HEK293T (cell line): ENCODE measurements around the gene ADH1C.
"Not testable (repeated sequence)": the region's sequence is repeated elsewhere in the genome, so short reads cannot be mapped to it uniquely, and the experiment has no call there.

Experiments used
- ARNT ChIP-seq: fragments of 450-650 bp; IDR thresholded peaks from 2 replicates; pipeline ENCODE4 v1.6.1; 2017; ENCODE audit warnings: mild to moderate bottlenecking
- BHLHE40 ChIP-seq: fragments of 450-650 bp; IDR thresholded peaks from 2 replicates; pipeline ENCODE4 v1.6.1; 2016; ENCODE audit warnings: mild to moderate bottlenecking, moderate library complexity, borderline replicate concordance
- FOXA1 ChIP-seq: fragments of 450-650 bp; IDR thresholded peaks from 2 replicates; pipeline ENCODE4 v1.6.1; 2016; ENCODE audit warnings: mild to moderate bottlenecking
- FOXM1 ChIP-seq: fragments of 450-650 bp; IDR thresholded peaks from 2 replicates; pipeline ENCODE4 v1.6.1; 2017; ENCODE audit warnings: mild to moderate bottlenecking, borderline replicate concordance
- HDGF ChIP-seq: fragments of 450-650 bp; IDR thresholded peaks from 2 replicates; pipeline ENCODE4 v1.6.1; 2017; ENCODE audit warnings: antibody characterized with exemption, borderline replicate concordance
- SUZ12 ChIP-seq: fragments of 450-650 bp; IDR thresholded peaks from 2 replicates; pipeline ENCODE4 v1.6.1; 2016; ENCODE audit warnings: mild to moderate bottlenecking

DNA sequence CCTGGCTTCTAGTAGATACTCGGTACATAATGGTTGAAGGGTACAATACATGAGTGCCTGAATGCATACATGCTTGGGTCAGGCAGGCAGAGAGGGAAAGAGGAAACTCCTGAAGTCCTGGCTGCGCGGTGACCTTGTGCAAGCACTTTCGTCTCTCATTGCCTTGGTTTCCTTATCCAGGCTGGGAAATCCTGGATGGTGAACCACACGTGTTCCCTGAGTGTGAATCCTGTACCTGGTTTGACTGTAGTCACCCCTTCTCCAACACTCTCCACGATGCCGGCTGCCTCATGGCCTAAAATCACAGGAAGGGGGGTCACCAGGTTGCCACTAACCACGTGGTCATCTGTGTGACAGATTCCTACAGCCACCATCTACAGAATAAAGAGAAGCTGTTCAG is 34.7 kb downstream of the ADH1C start:
- not testable (repeated sequence) for TF ChIP-seq BHLHE40, ARNT, FOXM1, SUZ12, FOXA1, HDGF
